ENCODE data around the gene NEU4.

DNA sequence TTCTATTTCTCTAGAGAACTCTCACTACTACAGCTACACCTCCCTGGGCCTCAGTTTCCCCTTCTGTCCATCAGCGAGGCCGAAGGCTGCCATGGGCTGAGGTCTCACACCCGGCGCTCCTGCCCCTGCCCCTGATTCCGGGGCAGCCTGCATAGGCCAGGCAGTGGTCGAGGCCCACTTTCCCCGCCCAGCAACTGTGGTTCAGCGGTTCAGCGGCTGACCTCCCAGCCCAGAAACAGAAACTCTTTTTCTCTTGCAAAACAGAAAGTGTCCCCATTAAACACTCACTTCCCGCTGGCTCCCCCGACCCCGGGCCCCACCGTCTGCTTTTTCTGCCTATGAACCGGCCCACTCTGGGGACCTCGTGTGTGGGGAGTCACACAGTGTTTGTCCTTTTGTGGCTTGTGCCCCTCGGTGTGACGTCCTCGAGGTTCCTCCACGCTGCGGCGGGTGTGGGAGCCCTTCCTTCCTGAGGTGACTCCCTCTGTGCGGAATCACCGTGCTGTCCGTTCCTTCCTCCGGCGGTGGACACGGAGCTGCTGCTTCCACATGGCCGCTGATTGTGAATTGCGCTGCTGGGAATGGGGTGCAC lies 33.7 kb downstream of the NEU4 start:
- no peak for TF ChIP-seq FOXP2 (optimal IDR thresholded peaks at IDR 0.05; ENCODE audit: control extremely low read depth, extremely low read length, insufficient read depth)
- TF ChIP-seq EZH2 (IDR thresholded peaks at IDR 0.05), result no peak
- TF ChIP-seq POLR2AphosphoS5 (IDR thresholded peaks at IDR 0.05; ENCODE audit: borderline replicate concordance, low read depth, low read length), result no peak

Data from SK-N-MC (cell line).